Nephron (organoid): ENCODE measurements around the gene UBXN2A.

Source experiments
- H3K27ac Mint-ChIP-seq, 3 experiments: 2 replicates each; pipeline ENCODE4 v1.8.0; 2020; ENCODE audit warnings: mixed read lengths in 3 of 3, mild to moderate bottlenecking in 2 of 3, moderate library complexity in 1 of 3
- H3K27me3 Mint-ChIP-seq: 2 replicates; pipeline ENCODE4 v1.8.0; 2021; ENCODE audit warnings: low read depth, mild to moderate bottlenecking, moderate library complexity, mixed read lengths
- H3K36me3 Mint-ChIP-seq: 2 replicates; pipeline ENCODE4 v1.8.0; 2020; ENCODE audit warnings: low read depth, mixed read lengths
- H3K4me1 Mint-ChIP-seq: 2 replicates; pipeline ENCODE4 v1.8.0; 2020; ENCODE audit warnings: mixed read lengths
- H3K4me3 Mint-ChIP-seq, 3 experiments: 2 replicates each; pipeline ENCODE4 v1.8.0; 2020; ENCODE audit warnings: mild to moderate bottlenecking in 3 of 3, mixed read lengths in 3 of 3, moderate library complexity in 2 of 3
- H3K9me3 Mint-ChIP-seq: 2 replicates; pipeline ENCODE4 v1.8.0; 2020; ENCODE audit warnings: mixed read lengths
- TF ChIP-seq, protein P1 (sequence below), 3 experiments: fragments of 200-600 bp; sonication (generic); IDR thresholded peaks; one replicate each; pipeline ENCODE4 v1.5.0; 2021; ENCODE audit warnings: antibody characterized with exemption in 3 of 3; ENCODE audit not compliant: unreplicated experiment in 3 of 3

The UBXN2A gene

DNA sequence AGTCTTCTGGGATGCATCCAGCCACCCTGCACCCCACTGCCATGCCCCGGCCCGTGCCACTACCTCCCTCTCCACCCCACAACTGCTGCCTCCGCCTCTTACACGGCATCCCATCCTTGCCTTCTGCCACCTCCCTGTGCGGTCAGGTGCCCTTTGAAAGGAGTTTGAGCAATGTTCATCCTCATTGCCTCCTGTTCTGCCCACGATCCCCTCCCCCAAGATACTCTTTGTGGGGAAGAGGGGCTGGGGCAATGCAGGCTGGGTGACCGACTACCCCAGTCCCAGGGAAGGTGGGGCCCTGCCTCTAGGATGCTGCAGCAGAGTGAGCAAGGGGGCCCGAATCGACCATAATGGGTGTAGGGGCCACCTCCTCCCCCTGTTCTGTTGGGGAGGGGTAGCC lies 78.0 kb downstream of the UBXN2A start:
- Mint-ChIP-seq H3K27me3 (peaks cover 5% of the 10 kb centered on the region), H3K4me1 (no peaks in the 10 kb centered on the region), H3K27ac (no peak overlapping the region), H3K36me3 (peaks cover 9% of the 10 kb centered on the region), H3K4me3 (no peak overlapping the region), H3K9me3 (no peaks in the 10 kb centered on the region)
- TF ChIP-seq, protein P1, sequence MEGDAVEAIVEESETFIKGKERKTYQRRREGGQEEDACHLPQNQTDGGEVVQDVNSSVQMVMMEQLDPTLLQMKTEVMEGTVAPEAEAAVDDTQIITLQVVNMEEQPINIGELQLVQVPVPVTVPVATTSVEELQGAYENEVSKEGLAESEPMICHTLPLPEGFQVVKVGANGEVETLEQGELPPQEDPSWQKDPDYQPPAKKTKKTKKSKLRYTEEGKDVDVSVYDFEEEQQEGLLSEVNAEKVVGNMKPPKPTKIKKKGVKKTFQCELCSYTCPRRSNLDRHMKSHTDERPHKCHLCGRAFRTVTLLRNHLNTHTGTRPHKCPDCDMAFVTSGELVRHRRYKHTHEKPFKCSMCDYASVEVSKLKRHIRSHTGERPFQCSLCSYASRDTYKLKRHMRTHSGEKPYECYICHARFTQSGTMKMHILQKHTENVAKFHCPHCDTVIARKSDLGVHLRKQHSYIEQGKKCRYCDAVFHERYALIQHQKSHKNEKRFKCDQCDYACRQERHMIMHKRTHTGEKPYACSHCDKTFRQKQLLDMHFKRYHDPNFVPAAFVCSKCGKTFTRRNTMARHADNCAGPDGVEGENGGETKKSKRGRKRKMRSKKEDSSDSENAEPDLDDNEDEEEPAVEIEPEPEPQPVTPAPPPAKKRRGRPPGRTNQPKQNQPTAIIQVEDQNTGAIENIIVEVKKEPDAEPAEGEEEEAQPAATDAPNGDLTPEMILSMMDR (IDR thresholded peaks at IDR 0.05; ENCODE audit: unreplicated experiment in 3 of 3): no peak

DNA sequence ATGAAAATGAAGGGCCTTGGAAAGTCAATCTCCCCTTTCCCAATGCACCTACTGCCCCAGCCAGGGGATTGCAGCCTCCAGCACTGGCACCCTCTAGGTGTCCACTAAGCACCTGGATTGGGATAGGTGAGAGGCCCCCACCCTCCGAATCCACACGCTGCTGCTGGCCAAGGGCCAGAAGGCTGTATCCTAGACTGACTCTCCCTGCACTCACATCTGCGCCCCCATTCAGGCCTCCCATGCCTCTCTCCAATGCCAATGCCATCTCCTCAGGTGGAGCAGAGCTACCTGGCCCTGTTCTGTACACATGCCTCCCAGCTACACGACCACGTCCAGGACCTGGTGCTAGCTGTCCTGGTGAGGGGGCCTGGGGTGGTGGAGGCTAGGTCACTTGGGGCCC lies 79.5 kb downstream of the UBXN2A start:
- Mint-ChIP-seq H3K4me3 (no peak overlapping the region), H3K4me1 (no peaks in the 10 kb centered on the region), H3K36me3 (peaks cover 14% of the 10 kb centered on the region), H3K27me3 (no peaks in the 10 kb centered on the region), H3K9me3 (no peaks in the 10 kb centered on the region), H3K27ac (no peak overlapping the region)
- TF ChIP-seq, protein P1 (IDR thresholded peaks at IDR 0.05; ENCODE audit: unreplicated experiment in 3 of 3): no peak

DNA sequence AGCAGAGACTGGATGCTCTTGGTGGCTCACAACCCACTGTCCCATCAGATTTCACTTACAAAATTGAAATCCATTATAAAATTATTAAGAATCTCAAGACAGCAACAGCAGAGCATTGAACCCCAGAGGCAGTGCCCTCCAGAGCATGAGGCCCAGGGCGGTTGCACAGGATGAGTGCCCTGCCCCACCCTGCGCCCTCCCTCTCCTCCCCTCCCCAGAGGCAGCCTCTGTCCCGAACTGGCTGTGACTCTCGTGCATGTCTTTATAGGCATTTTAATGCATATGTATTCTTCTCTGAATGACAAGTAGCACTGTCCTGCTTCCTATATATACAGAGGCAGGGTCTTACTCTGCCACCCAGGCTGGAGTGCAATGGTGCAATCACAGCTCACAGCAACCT lies 80.0 kb downstream of the UBXN2A start:
- TF ChIP-seq, protein P1 (IDR thresholded peaks at IDR 0.05; ENCODE audit: unreplicated experiment in 3 of 3): no peak
- H3K27me3 Mint-ChIP-seq: no peaks in the 10 kb centered on the region
- no peak overlapping the region for H3K4me3 Mint-ChIP-seq
- no peaks in the 10 kb centered on the region for H3K9me3 Mint-ChIP-seq
- no peak overlapping the region for H3K27ac Mint-ChIP-seq
- H3K36me3 Mint-ChIP-seq: peaks cover 18% of the 10 kb centered on the region
- H3K4me1 Mint-ChIP-seq: no peaks in the 10 kb centered on the region

DNA sequence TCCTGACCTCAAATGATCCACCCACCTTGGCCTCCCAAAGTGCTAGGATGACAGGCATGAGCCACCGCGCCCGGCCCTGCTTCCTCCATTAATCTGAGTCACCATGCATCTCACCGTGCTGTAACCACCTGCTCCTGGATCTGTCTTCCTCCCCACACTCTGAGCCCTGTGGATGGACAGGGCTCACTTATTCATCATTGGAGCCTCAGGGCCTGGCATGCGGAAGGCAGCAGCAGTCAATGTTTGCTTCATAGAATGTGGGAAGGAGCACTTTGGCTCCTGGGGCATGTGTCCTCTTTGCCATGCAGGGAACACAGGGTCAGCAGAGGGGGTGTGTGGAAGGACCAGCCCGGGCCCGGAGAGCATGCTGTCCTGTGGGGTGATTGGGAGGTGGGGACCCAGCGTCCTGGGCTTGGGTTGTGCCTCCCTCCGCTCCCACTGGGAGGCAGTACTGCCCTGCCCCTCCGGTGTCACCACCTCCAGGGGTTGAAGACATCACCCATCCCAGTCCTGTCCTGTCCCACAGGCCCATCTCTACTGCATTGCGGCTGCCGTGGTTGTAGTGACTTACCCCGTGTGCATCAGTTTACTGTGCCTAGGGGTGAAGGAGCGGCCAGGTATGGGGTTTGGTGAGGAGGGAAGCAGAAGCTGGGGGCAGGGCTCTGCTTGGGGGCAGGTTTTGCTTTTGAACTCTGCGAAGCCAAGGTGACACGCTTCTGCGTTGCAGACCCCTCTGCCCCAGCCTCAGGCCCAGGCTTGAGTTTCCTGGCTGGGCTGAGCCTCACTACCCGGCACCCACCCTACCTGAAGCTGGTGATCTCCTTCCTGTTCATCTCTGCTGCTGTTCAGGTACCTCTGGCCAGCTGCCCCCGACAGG lies 81.1 kb downstream of the UBXN2A start:
- TF ChIP-seq, protein P1 (IDR thresholded peaks at IDR 0.05; ENCODE audit: unreplicated experiment in 3 of 3): no peak
- Mint-ChIP-seq H3K36me3 (peaks cover 21% of the 10 kb centered on the region), H3K27ac (no peak overlapping the region)

DNA sequence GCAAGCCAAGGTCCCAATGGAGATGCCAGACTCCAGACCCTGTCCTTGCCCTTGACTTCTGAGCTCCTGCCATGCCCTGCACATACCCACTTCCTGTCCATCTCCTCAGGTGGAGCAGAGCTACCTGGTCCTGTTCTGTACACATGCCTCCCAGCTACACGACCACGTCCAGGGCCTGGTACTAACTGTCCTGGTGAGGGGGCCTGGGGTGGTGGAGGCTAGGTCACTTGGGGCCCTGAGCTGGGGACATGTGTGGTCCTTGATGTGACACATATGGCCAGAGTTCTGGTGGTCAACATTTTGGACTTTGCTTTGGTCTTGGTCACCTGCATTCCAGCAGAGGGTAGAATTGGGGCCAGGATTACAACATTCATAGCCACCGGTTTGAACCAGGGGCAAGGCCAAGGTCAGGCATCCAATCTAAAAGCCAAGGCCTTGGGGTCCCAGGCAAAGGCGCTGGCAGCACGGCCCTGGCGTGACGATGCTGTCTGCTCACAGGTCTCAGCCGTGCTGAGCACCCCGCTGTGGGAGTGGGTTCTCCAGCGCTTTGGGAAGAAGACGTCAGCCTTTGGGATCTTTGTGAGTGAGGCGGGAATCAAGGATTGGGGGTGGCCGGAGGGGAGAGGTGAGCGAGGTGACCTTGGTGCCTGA lies 82.2 kb downstream of the UBXN2A start:
- Mint-ChIP-seq H3K4me1 (no peaks in the 10 kb centered on the region), H3K9me3 (no peaks in the 10 kb centered on the region), H3K27me3 (no peaks in the 10 kb centered on the region), H3K27ac (no peak overlapping the region), H3K4me3 (no peak overlapping the region), H3K36me3 (peaks cover 28% of the 10 kb centered on the region)
- TF ChIP-seq, protein P1 (IDR thresholded peaks at IDR 0.05; ENCODE audit: unreplicated experiment in 3 of 3): no peak

More for the DNA sequence above, 81.1 kb downstream of the UBXN2A start:
- H3K9me3 Mint-ChIP-seq: no peaks in the 10 kb centered on the region
- no peak overlapping the region for H3K4me3 Mint-ChIP-seq
- H3K27me3 Mint-ChIP-seq: no peaks in the 10 kb centered on the region
- H3K4me1 Mint-ChIP-seq: no peaks in the 10 kb centered on the region
